Activated T-cell treated with anti-CD3 and anti-CD28 coated beads, Interleukin-2, amount 50 U/mL, for 48 hours (primary cell): ENCODE measurements around the gene DLG4.
A peak's percentile ranks its signal among the peaks of the same experiment; 100 is the strongest.

Experiments used
- DNase-seq, 2 experiments: peaks; one replicate each; pipeline ENCODE4 v3.0.0-alpha.2; 2020

DLG4 gene

GRCh38 chr17:7228920-7229319 is 9.3 kb upstream of the DLG4 start:
- DNase-seq = no peak

- DNase-seq = no peak
These were observed 7.4 kb upstream of the DLG4 start for GRCh38 chr17:7226721-7227710.

- DNase-seq = no peak
These were observed 6.2 kb upstream of the DLG4 start for GRCh38 chr17:7225711-7226331.

DNA sequence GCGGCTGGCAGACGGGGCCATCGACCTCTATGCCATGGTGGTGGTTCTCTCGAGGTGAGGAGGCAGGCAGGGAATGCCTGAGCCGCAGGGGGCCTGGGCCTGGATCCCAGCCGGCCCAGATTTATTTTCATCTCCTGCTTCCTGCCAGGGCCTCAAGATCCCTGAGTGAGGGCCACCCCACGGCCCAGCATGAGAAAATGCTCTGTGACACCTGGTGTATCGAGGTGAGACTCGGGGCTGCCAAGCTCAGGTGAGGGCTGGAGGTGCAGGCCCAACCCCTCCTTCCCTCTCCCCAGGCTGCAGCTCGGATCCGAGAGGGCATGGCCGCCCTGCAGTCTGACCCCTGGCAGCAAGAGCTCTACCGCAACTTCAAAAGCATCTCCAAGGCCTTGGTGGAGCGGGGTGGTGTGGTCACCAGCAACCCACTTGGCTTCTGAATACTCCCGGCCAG is 5.0 kb upstream of the DLG4 start:
- DNase-seq = no peak

- DNase-seq = no peak
These were observed 4.5 kb upstream of the DLG4 start for GRCh38 chr17:7224110-7224509.

GRCh38 chr17:7223375-7223774 is 3.7 kb upstream of the DLG4 start:
- no peak for DNase-seq

DNA sequence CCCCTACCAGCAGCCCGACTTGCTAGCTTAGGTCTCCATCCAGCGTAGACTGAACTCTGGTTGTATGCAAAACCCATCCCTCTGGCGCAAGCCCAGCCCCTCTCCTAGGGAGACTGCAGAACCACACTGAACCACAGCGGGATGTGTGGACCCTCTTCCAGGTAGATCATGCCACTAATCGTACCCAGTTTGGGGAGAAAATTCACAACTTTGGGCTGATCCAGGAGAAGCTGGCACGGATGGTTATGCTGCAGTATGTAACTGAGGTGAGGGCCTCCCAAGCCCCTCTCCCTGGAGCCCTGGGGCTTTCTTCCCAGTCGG is 3.3 kb upstream of the DLG4 start:
- DNase-seq = no peak

- DNase-seq = no peak
These were observed 2.7 kb upstream of the DLG4 start for GRCh38 chr17:7222093-7222971.

GRCh38 chr17:7221278-7222092 is 1.8 kb upstream of the DLG4 start:
- no peak for DNase-seq

DNA sequence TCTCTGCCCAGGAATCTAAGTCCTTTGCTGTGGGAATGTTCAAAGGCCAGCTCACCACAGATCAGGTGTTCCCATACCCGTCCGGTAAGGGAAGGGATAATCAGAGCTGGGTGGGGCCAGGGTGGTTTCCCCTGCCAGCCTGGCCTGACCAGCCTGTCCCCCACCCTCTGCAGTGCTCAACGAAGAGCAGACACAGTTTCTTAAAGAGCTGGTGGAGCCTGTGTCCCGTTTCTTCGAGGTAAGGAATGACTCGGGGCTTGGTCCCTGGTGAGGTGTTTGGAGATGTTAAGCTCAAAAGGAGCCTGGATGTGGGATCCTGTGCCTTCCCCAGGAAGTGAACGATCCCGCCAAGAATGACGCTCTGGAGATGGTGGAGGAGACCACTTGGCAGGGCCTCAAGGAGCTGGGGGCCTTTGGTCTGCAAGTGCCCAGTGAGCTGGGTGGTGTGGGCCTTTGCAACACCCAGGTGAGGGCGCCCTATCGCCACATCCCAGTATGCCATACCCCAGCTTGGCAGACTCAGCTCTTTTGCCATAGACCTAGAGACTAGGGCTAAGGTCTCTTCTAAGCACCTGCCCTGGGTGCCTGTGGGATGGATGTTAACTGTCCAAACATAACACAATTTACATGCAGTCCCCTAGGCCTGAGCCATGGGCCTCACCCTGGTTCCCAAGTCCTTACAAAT is 1.1 kb upstream of the DLG4 start:
- DNase-seq = peak; percentile 74 to 80

DNA sequence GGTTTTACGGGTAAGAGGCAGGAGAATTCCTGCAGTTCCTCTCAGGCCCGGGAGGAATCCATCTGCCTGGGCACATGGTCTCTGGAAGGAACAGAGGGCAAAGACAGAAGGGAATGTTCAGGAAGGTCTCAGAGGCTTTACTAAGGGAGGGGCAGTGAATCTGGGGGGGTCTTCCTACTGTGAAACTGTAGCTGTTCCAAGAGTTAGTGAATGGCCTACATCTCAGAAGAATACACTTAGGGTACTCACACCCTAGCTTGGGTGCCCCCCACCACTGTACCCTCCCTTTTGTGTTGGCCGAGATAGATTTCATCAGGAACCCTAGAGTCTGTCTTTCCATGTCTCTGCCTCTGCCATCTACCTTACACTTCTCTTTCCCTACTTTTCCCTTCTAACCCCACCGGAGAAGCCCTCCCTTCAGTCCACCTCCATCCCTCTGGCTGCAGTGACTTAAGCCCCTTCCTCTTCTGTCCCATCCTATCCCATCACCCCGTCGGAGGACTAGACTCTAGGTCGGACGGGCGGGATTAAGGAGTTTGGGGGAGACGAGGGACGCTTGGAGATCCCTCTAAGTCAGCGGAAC is 316 bp downstream of the DLG4 start:
- no peak for DNase-seq

DNA sequence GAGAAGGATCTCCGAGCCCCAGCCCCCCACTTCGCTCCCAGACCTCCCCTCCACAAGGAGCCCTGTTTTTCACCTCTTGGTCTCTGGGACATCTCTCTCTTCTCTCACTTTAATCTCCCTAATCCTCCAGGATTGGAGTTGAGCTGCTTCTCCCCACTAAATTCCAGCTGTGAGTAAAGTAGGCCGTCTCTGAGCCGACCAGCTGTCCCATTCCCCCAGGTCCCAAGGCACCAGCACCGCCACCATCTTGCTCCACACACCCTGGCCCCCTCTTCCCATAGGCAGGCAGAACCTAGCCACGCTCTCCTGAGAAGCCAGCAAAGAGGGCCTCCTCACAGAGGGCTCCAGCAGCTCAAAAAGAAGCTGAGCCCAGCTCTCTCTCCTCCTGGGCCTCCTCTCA is 878 bp downstream of the DLG4 start:
- DNase-seq = no peak

DNA sequence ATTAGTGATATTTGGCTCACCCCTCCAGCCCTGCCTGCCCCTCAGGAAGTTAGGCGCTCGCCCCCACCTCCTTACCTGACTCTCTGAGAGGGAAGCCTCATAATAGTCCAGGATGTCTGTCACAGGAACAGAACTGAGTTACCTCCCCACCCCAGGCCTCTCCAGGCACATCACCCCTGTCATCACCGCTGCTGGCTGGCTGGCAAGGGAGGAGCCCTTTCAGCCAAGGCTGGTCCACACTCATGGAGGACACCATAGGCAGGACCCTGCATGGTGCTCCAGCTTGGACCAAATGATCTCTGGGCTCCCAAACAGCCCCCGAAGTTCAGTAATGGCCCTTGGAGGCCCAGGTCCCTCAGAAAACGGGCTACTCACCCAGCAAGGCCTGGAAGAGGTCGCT is 1.5 kb downstream of the DLG4 start:
- peak; percentile 46 to 47 for DNase-seq

DNA sequence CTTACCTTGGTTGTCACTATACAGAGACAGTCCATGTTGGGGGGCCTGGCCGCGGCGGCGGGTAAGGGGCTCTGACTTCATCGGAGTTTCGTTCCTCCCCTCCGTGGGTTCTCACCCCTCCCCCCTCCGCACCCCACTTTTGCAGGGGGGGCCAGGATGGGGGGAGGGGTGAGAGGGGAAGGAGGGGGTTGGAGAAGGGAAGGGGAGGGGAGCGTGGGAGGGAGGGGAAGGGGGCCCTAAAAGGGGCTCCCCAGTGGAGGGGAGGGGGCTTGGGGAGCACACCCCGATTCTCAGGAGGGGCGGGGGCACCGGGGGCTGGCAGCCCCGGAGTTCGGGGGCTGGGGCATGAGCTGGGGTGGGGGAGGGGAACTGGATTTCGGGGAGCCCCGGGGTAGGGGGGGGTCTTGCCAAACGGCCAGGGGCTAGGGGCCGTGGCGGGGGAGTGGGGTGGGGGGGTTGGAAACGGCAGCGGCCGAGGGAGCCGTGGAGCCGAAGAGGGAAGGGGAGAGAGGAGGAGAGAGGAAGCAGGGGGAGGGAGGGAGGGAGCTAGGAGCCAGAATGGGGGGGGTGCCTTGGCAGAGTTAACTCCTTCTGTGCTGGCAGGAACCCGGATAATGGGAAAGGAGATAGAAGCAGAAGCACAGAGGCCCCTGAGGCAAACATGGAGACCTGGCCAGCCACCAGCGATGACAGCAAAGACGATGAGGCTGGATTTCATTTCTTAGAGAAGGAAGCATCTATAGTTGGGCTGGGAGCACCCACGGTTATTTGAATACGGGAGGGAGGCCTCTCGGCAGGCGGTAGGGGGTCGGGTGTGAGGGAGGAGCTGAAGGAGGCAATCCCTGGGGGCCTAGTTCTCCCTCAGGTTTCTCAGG is 2.3 kb downstream of the DLG4 start:
- DNase-seq = peak; percentile 46 to 48

DNA sequence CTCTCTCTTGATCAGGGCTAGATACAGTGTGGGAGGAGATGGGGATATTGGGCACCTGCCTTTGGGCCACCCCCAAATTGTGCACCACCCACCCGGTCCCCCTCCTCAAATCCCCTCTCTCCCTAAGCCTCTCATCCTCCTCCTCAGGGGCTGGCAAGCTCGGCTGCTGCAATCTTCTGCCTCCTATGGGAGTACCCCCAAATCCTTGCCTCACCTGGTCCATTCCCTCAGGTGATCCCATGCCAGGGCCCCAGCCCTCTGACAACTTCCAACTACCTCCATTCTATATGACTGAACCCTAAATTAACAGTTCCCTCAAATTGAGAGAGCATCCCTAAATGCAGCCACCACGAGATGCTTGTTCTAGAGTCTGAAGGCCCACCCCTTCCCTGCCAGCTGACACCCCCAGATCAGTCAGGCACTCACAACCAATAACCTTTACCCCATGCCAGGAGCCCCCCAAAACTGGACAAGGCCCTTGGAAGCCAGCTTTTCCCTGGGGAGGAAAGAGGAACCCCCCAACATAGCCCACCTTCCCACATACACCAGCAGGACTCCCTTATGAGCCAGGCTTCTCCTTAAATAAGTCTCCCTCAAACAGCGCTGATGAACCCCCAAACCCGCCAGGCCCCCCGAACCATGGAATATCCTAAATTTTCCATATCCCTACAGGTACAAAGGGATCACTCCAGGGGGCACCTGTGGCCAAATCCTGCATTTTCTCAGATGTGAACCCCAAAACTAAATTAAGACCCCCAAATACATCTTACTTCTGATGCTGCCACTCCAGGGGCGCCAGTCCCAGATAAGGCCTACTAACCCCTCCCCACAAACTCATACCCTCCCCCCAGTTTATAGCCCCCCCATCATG is 3.2 kb downstream of the DLG4 start:
- no peak for DNase-seq

GRCh38 chr17:7215652-7216180 is 3.9 kb downstream of the DLG4 start:
- no peak for DNase-seq

DNA sequence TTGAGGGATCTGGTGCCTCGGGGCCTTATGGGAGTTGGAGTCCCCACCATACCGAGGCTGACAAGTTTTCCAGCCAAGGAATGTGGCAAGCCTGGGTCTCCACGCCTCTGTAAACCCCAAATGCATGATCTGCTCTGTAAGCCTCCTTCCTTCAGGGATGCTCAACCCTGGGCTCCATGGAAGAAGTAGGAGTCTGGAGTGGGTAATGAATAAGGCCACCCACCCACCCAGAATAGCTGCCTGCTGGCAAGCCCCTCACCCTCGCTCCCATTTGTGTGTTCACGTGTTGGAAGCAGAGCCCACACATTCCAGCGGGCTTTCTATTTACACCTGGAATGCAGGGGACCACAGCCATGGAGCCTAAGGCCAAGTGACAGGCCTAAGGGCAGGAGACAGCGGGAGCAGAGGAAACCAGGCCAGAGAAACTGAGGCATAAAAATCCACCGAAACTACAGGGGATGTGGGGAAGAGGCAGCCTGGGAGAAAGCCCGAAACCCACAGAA is 4.4 kb downstream of the DLG4 start:
- DNase-seq = no peak

- peak; percentile 100 for DNase-seq
These were observed 5.1 kb downstream of the DLG4 start for GRCh38 chr17:7214300-7215135.
